Common myeloid progenitor, CD34-positive (primary cell): ENCODE results near the gene PDE6H.

Experiments used
- CTCF ChIA-PET: fragments of 350-600 bp; sonication (Branson Sonifier 250); formaldehyde crosslinking; loops from one replicate; lab custom pipeline; 2021; ENCODE audit warnings: antibody characterized with exemption; lab: Charles Lee
- POLR2A ChIA-PET: fragments of 350-600 bp; sonication (Branson Sonifier 250); formaldehyde crosslinking; loops from one replicate; lab custom pipeline; 2021; ENCODE audit warnings: antibody characterized with exemption; lab: Charles Lee
- DNase-seq, 3 donors: peaks; one replicate each; pipeline versions ENCODE4 v3.0.0 to v3.0.0-alpha.2; 2013
- H3K27ac ChIP-seq, 2 experiments: 1 replicate in 1 of 2; 2 replicates in 1 of 2; pipeline ENCODE4 v1.7.0; 2013; ENCODE audit warnings: inconsistent platforms in 2 of 2, low read length in 2 of 2, mild to moderate bottlenecking in 2 of 2, low read depth in 1 of 2, moderate library complexity in 1 of 2; ENCODE audit not compliant: severe bottlenecking in 2 of 2, insufficient read depth in 1 of 2, poor library complexity in 1 of 2
- H3K27me3 ChIP-seq, 5 experiments: replicated peaks in 2 of 5; 1 replicate in 3 of 5; 2 replicates in 2 of 5; pipeline versions ENCODE4 v1.6.1 to v1.7.0; 2013; ENCODE audit warnings: low read length in 4 of 5, mild to moderate bottlenecking in 2 of 5, moderate library complexity in 2 of 5, inconsistent platforms in 1 of 5; ENCODE audit not compliant: insufficient read depth in 5 of 5, control insufficient read depth in 4 of 5
- H3K36me3 ChIP-seq, 4 experiments: 1 replicate in 2 of 4; 2 replicates in 2 of 4; pipeline versions ENCODE4 v1.6.1 to v1.7.0; 2013; ENCODE audit warnings: low read length in 3 of 4, control low read depth in 1 of 4, mild to moderate bottlenecking in 1 of 4; ENCODE audit not compliant: control insufficient read depth in 4 of 4, insufficient read depth in 4 of 4
- H3K4me1 ChIP-seq, 4 experiments: 1 replicate in 3 of 4; 2 replicates in 1 of 4; pipeline versions ENCODE4 v1.6.1 to v1.7.1; 2013; ENCODE audit warnings: low read length in 3 of 4, mild to moderate bottlenecking in 3 of 4, control low read depth in 1 of 4, inconsistent platforms in 1 of 4, moderate library complexity in 1 of 4; ENCODE audit not compliant: control insufficient read depth in 4 of 4, insufficient read depth in 4 of 4; ENCODE audit errors: control extremely low read depth in 1 of 4
- H3K4me3 ChIP-seq, 7 experiments: 1 replicate in 4 of 7; 2 replicates in 3 of 7; pipeline versions ENCODE4 v1.5.1 to v1.7.0; 2013; ENCODE audit warnings: mild to moderate bottlenecking in 7 of 7, low read length in 6 of 7, moderate library complexity in 6 of 7, inconsistent platforms in 2 of 7, low read depth in 2 of 7, control low read depth in 1 of 7; ENCODE audit not compliant: insufficient read depth in 4 of 7, control insufficient read depth in 1 of 7; ENCODE audit errors: extremely low read depth in 1 of 7
- H3K9me3 ChIP-seq, 5 experiments: 1 replicate in 4 of 5; 2 replicates in 1 of 5; pipeline versions ENCODE4 v1.6.1 to v1.7.1; 2013; ENCODE audit warnings: low read length in 4 of 5, mild to moderate bottlenecking in 2 of 5, inconsistent platforms in 1 of 5, low read depth in 1 of 5, moderate library complexity in 1 of 5; ENCODE audit not compliant: control insufficient read depth in 4 of 5, insufficient read depth in 2 of 5; ENCODE audit errors: control extremely low read depth in 1 of 5
- WGBS: methylation state at CpG from one replicate; pipeline ENCODE4 v1.1.5; 2013; ENCODE audit not compliant: insufficient coverage; 5-methylcytosine and 5-hydroxymethylcytosine counted together

The PDE6H gene

DNA sequence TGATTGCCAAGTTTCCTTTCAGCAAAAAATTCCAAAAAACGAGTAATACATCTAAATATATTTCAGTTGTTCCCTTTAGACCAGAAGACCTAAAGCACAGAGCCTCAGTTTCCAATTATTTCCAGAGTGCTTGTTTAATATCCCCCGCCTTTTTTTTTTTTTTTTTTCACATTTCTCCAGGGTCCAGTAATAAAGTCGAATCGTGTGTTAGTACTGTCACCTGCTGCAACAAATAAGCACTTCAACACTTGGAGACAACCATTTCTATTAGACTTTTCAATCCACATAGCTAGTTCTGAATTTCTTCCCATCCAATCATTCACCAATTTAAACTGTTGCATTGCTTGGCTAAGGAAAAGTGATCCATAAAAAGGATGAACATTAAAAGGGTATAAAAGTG, 13.6 kb downstream of the PDE6H start:
- H3K9me3 ChIP-seq, result no peaks in the 10 kb centered on the region
- CTCF ChIA-PET, result interaction anchor here (0.9 to 2.2 kb wide), 6 partner anchors 9 to 139 kb away, joined by 3 to 10 read pairs (median 4); no protein-coding TSS in a partner anchor
- H3K27ac ChIP-seq, result no peak overlapping the region
- H3K36me3 ChIP-seq, result no peaks in the 10 kb centered on the region
- H3K4me3 ChIP-seq, result no peak overlapping the region
- peak in 1 of 3 donors; percentile 20 for DNase-seq
- no peaks in the 10 kb centered on the region for H3K27me3 ChIP-seq
- POLR2A ChIA-PET, result no interaction called here
- peaks cover 15 to 48% (median 28%) of the 10 kb centered on the region in 4 experiments for H3K4me1 ChIP-seq
- 87% methylated on average over 4 of the region's 4 CpGs for WGBS

- DNase-seq, result no peak
- 93% methylated on average over 3 of the region's 3 CpGs for WGBS
- peaks cover 13 to 35% (median 21%) of the 10 kb centered on the region in 4 experiments for H3K4me1 ChIP-seq
- no peak overlapping the region for H3K27ac ChIP-seq
- no peak overlapping the region for H3K4me3 ChIP-seq
- no peaks in the 10 kb centered on the region for H3K27me3 ChIP-seq
- POLR2A ChIA-PET, result no interaction called here
- H3K36me3 ChIP-seq, result no peaks in the 10 kb centered on the region
- CTCF ChIA-PET, result interaction anchor here (0.6 kb wide), 1 partner anchor 127 kb away, joined by 3 read pairs; no protein-coding TSS in a partner anchor
- no peaks in the 10 kb centered on the region for H3K9me3 ChIP-seq
Observed at GRCh38 chr12:14988035-14988434, 15.2 kb downstream of the PDE6H start.

GRCh38 chr12:14989790-14990189, 16.9 kb downstream of the PDE6H start:
- no peak overlapping the region for H3K27ac ChIP-seq
- ChIA-PET CTCF (interaction anchor here (1.3 to 2.0 kb wide), 3 partner anchors 50 to 145 kb away, joined by 3 to 8 read pairs (median 6); partner anchors contain the start of gene ERP27), POLR2A (interaction anchor here (0.7 kb wide), 1 partner anchor 925 kb away, joined by 4 read pairs; no protein-coding TSS in a partner anchor)
- no peak overlapping the region for H3K4me3 ChIP-seq
- H3K27me3 ChIP-seq, result no peaks in the 10 kb centered on the region
- WGBS, result no CpG with 5 or more reads among the region's 1 CpG
- no peaks in the 10 kb centered on the region for H3K9me3 ChIP-seq
- peak; percentile 11 to 75 (median 55) for DNase-seq
- no peaks in the 10 kb centered on the region for H3K36me3 ChIP-seq
- peaks cover 7 to 21% (median 15%) of the 10 kb centered on the region in 4 experiments for H3K4me1 ChIP-seq

GRCh38 chr12:14991069-14991468, 18.2 kb downstream of the PDE6H start:
- Histone ChIP-seq H3K4me3 (no peak overlapping the region), H3K27me3 (no peaks in the 10 kb centered on the region), H3K4me1 (peaks cover 7 to 21% (median 15%) of the 10 kb centered on the region in 4 experiments), H3K9me3 (no peaks in the 10 kb centered on the region), H3K36me3 (no peaks in the 10 kb centered on the region), H3K27ac (no peak overlapping the region)
- ChIA-PET CTCF (interaction anchor here (0.6 to 2.0 kb wide), 4 partner anchors 46 to 144 kb away, joined by 3 to 8 read pairs (median 4); partner anchors contain the start of gene ERP27), POLR2A (no interaction called here)
- DNase-seq, result no peak

- WGBS, result 100% methylated on average over 3 of the region's 3 CpGs
- Histone ChIP-seq H3K4me1 (peaks cover 7 to 21% (median 15%) of the 10 kb centered on the region in 4 experiments), H3K4me3 (no peak overlapping the region), H3K27me3 (no peaks in the 10 kb centered on the region), H3K9me3 (no peaks in the 10 kb centered on the region), H3K36me3 (no peaks in the 10 kb centered on the region), H3K27ac (no peak overlapping the region)
- ChIA-PET POLR2A (no interaction called here), CTCF (interaction anchor here (0.6 to 6.3 kb wide), 6 partner anchors 9 to 284 kb away, joined by 3 to 43 read pairs (median 6); partner anchors contain the start of genes ART4, ERP27 and PDE6H)
- no peak for DNase-seq
Observed at GRCh38 chr12:14992673-14993072, 19.8 kb downstream of the PDE6H start.

- Histone ChIP-seq H3K9me3 (no peaks in the 10 kb centered on the region), H3K4me3 (no peak overlapping the region), H3K27ac (no peak overlapping the region), H3K27me3 (peaks cover 0 to 2% (median 0%) of the 10 kb centered on the region in 5 experiments), H3K4me1 (peaks cover 7 to 21% (median 15%) of the 10 kb centered on the region in 4 experiments), H3K36me3 (no peaks in the 10 kb centered on the region)
- DNase-seq, result no peak
- WGBS, result 83% methylated on average over 2 of the region's 5 CpGs
- ChIA-PET POLR2A (no interaction called here), CTCF (interaction anchor here (0.6 to 6.3 kb wide), 7 partner anchors 10 to 284 kb away, joined by 3 to 43 read pairs (median 6); partner anchors contain the start of genes ART4, ERP27 and PDE6H)
Observed at GRCh38 chr12:14993117-14993516, 20.3 kb downstream of the PDE6H start.

DNA sequence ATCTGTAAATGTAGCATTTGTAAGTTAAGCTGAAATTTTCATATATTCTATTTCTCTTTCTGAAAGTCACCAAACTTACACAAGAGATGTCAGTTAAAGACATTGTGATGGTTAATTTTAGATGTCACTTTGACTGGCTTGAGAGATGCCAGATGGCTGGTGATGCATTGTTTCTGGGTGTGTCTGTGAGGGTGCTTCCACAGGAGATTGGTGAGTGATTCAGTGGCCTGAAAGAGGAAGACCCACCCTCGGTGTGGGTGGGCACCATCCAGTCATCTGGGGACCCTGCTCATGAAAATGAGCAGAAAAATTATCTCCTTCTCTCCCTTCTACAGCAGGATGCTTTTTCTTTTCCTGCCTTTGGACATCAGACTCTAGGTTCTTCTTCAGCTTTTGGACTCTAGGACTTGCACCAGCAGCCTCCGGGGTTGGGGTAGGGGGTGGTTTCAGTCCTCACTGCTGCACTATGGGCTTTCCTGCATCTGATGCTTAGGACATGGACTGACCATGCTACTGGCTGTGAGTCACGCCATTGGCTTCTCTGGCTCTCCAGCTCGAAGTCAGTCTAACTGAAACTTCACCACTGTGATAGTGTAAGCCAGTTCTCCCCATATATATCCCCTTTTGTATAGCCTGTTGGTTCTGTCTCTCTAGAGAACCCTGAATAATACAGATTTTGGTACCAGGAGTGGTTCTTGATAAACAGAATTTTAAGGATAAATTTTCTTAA, 20.9 kb downstream of the PDE6H start:
- Histone ChIP-seq H3K27ac (no peak overlapping the region), H3K36me3 (no peaks in the 10 kb centered on the region), H3K4me3 (no peak overlapping the region), H3K9me3 (no peaks in the 10 kb centered on the region), H3K4me1 (peaks cover 7 to 21% (median 15%) of the 10 kb centered on the region in 4 experiments), H3K27me3 (peaks cover 0 to 2% (median 0%) of the 10 kb centered on the region in 5 experiments)
- 68% methylated on average over 3 of the region's 4 CpGs for WGBS
- peak in 2 of 3 donors; percentile 50 to 67 for DNase-seq
- POLR2A ChIA-PET, result no interaction called here
- CTCF ChIA-PET, result interaction anchor here (0.6 to 6.3 kb wide), 11 partner anchors 10 to 364 kb away, joined by 3 to 43 read pairs (median 6); partner anchors contain the start of genes ART4, ERP27 and PDE6H
